GM19395 (cell line): ENCODE measurements around the gene DNAJC10.

Experiments used
- ATAC-seq: cut with Tn5 transposase; IDR thresholded peaks from one replicate; pipeline ENCODE4 v1.9.1; 2021; ENCODE audit warnings: mild to moderate bottlenecking, moderate library complexity; ENCODE audit not compliant: unreplicated experiment

The DNAJC10 gene

DNA sequence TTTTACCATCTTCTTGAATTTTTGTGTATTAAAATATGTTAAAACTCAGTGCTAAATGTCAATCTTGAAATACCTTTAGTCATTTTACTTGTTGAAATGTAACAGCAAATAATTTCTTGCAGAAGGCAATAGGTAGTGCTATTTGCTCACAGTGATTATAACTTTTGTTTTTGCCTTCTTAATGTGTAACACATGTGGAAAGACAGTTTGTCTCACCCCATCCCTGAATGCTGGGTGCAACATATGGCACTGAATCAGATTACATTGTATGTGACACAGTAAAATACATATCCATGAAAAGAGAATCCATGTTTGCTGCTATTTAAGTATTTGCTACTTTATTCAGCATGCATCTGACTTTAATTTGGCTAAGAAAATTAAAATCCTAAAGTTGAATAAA is 115.0 kb downstream of the DNAJC10 start:
- ATAC-seq, result no peak

DNA sequence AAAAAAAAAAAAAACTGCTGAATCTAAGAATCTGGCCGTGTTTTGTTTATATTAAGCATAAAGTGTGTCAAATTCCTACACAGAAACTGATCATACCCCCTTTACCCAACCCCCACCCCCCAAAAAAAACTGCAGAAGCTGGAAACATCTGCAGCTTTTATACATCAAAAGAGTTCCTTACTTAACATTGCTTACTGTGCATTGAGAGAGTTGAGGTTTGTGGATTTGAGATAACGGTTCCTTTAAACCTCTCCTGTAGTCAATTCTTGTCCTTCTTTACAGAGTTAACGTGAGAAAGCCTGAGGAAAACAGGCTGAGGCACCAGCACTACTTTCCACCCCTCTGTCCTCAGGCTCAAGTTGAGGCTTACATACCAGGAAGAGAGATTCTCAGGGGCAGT is 115.9 kb downstream of the DNAJC10 start:
- ATAC-seq, result no peak

DNA sequence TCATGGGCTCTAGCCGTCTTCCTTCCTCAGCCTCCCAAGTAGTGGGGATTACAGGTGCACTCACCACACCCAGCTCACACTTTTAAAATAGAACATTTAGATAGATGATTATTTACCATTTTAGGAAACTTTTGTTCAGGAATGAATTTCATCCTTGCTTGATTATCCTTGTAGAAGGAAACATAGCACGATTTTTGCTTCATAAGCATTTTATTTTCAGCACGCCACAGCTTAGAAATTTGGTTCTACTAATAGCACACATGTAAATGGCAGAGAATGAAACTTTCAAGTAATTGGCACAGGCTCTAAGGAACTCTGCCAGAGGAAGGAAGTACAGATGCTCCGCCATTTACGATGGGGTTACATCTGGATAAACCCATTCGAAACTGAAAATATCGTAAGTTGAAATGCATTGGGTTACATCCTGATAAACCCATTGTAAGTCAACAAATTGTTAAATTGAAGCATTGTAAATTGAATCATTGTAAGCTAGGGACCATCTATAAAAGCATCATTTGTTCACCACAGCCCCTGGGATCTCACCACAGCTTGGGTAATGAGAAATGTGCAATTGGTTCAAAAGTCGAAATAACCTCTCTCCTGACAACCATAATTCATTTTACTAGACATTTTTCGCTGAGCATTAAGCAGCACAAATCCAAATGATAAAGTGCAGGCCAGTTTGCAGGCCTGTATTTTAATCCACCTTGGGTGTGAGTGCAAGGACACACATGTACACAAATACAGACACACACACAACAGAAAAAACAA is 117.2 kb downstream of the DNAJC10 start:
- ATAC-seq, result no peak

DNA sequence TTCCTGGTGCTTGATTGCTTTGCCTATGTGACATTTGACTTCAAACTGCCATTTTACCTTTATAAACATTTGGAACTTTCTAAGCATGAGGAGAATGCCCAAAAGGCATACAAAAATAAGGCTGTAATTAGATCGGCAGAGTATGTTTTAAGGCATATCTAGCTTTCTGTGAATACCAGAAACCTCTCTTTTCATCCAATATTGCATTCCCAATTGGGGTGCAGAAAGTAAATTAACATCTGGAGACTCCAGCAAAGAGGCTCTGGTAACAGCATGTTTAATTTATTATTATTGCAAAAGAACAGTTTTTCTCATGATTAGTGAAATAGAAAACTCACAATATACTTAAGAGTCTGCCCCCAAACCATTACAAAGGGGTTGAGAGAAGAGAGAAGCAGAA is 118.2 kb downstream of the DNAJC10 start:
- no peak for ATAC-seq

DNA sequence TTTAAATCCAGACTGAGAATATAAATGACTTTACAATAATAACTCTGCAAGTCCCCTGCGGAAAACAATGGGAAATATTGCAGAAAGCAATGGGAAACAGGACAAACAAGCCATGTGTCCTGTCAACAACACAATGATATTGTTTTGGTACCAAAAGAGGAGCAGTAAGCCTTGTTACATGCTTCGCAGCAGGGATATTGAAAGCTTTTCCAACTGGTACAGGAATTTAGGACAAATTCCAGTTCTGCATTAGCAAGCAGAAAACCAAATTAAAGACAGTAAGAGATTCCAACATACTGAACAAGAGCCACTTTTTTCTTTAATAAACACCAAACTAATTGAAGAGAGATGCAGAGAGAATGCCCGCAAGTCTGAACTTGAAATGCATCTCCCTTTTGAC is 120.4 kb downstream of the DNAJC10 start:
- no peak for ATAC-seq
